Spleen (tissue), 11 donors: ENCODE results near the gene ZNF385D. TPM values are rescaled to one million over a fixed set of nuclear protein-coding genes. Genes with fewer than 3 reads are reported as not detected.

ENCODE experiments used
- DNase-seq: peaks from one replicate; pipeline ENCODE4 v3.0.0-alpha.2; 2020
- H3K27ac ChIP-seq, 8 donors: fragments of 200-600 bp; sonication (generic) in 7 of 8; 1 replicate in 4 of 8; 2 replicates in 4 of 8; pipeline versions ENCODE4 v1.5.0 to v1.8.0; 2016 to 2021; ENCODE audit warnings: inconsistent platforms in 4 of 8, mild to moderate bottlenecking in 4 of 8, moderate library complexity in 1 of 8
- H3K27me3 ChIP-seq, 7 donors: fragments of 200-600 bp; sonication (generic) in 6 of 7; replicated peaks in 1 of 7; 1 replicate in 4 of 7; 2 replicates in 3 of 7; pipeline versions ENCODE4 v1.5.0 to v1.8.0; 2016 to 2021; ENCODE audit warnings: inconsistent platforms in 3 of 7, mild to moderate bottlenecking in 1 of 7
- H3K36me3 ChIP-seq, 6 donors: fragments of 200-600 bp; sonication (generic) in 5 of 6; 1 replicate in 4 of 6; 2 replicates in 2 of 6; pipeline versions ENCODE4 v1.5.0 to v1.8.0; 2016 to 2021; ENCODE audit warnings: inconsistent platforms in 2 of 6
- H3K4me1 ChIP-seq, 6 donors: fragments of 200-600 bp; sonication (generic) in 5 of 6; 1 replicate in 3 of 6; 2 replicates in 3 of 6; pipeline versions ENCODE4 v1.5.0 to v1.8.0; 2016 to 2021; ENCODE audit warnings: inconsistent platforms in 3 of 6
- H3K4me3 ChIP-seq, 8 donors: fragments of 200-600 bp; sonication (generic) in 7 of 8; 1 replicate in 4 of 8; 2 replicates in 4 of 8; pipeline versions ENCODE4 v1.5.0 to v1.8.0; 2016 to 2021; ENCODE audit warnings: inconsistent platforms in 4 of 8, mild to moderate bottlenecking in 4 of 8, moderate library complexity in 2 of 8
- H3K9me3 ChIP-seq, 8 donors: fragments of 200-600 bp; sonication (generic) in 7 of 8; 1 replicate in 4 of 8; 2 replicates in 4 of 8; pipeline versions ENCODE4 v1.5.0 to v1.8.0; 2016 to 2021; ENCODE audit warnings: inconsistent platforms in 4 of 8
- CTCF ChIP-seq, 11 experiments: fragments of 200-600 bp in 7 of 11; fragments of 450-650 bp in 4 of 11; sonication (generic) in 4 of 11; IDR thresholded peaks in 8 of 11; conservative IDR thresholded peaks in 3 of 11; 1 replicate in 7 of 11; 2 replicates in 4 of 11; pipeline versions ENCODE4 v1.4.0 to v1.8.0; 2016 to 2021; ENCODE audit warnings: antibody characterized with exemption in 11 of 11, inconsistent platforms in 4 of 11, mild to moderate bottlenecking in 1 of 11
- POLR2A ChIP-seq, 3 donors: fragments of 450-650 bp; IDR thresholded peaks; one replicate each; pipeline ENCODE4 v1.5.1; 2017; ENCODE audit warnings: antibody characterized with exemption in 3 of 3, mild to moderate bottlenecking in 1 of 3
- POLR2AphosphoS5 ChIP-seq, 3 donors: sonication (generic); formaldehyde crosslinking; IDR thresholded peaks; one replicate each; pipeline ENCODE4 v1.5.1; 2017; ENCODE audit warnings: antibody characterized with exemption in 3 of 3
- WGBS, 5 donors: extraction: QIAGEN DNeasy Blood & Tissue Kit in 3 of 5; methylation state at CpG; one replicate each; pipeline versions ENCODE4 v1.1.5 to v1.1.7; 2013 to 2018; 5-methylcytosine and 5-hydroxymethylcytosine counted together
- intact Hi-C: fragments of 100-400 bp; cut with DNase I; formaldehyde crosslinking; loops from one replicate; pipeline ENCODE4 v1.15.0; 2023; ENCODE audit warnings: low total_unique reads
- polyA plus RNA-seq, 3 donors: library from polyadenylated mRNA; stranded (reverse); fragments of 200-250 nt; gene quantifications; one replicate each; pipeline ENCODE4 v1.2.1, GENCODE V29; 2013
- total RNA-seq, 7 donors: library from RNA; depleted of rRNA in 3 of 7; stranded (reverse); fragments of >200 nt in 3 of 7; fragmentation: NEBNext Ultra II Directional in 4 of 7; extraction: Animal tissue kit (Norgen Biotek cat#: 25700) in 4 of 7; gene quantifications; one replicate each; pipeline versions ENCODE4 v1.1.0 to v1.2.1, GENCODE V29; 2016 to 2021
- donor health status: healthy with polysubstance abuse.
- donor health status: DM: no; HTN: no; CAD: no; lungs with moderate emphysema.
- donor health status: DM: no; HTN: no; CAD: no.
- donor health status: Bipolar disorder and iron deficiency.
- donor health status: healthy.
- donor health status: DM: no; HTN: no; CAD: no.
- donor health status: DM: yes; HTN: yes; CAD: no.

The ZNF385D gene
- total and polyA plus RNA-seq, 10 donors: 0.05 to 3.2 (median 0.70) TPM

- Histone ChIP-seq H3K4me3 (no peak overlapping the region), H3K4me1 (peaks cover 0 to 7% (median 5%) of the 10 kb centered on the region in 6 donors), H3K36me3 (no peaks in the 10 kb centered on the region), H3K27me3 (peaks cover 0 to 15% (median 4%) of the 10 kb centered on the region in 7 donors), H3K27ac (no peak overlapping the region), H3K9me3 (no peaks in the 10 kb centered on the region)
- TF ChIP-seq POLR2AphosphoS5 (IDR thresholded peaks at IDR 0.05): no peak
- intact Hi-C loops: no loop called here
- 72 to 92% (median 85%) methylated on average over 1 of the region's 1 CpG for WGBS, 5 donors
- no peak for DNase-seq
Observed at GRCh38 chr3:21754839-21755238, 3.8 kb upstream of the ZNF385D start.

- Histone ChIP-seq H3K27ac (no peak overlapping the region), H3K27me3 (peaks cover 0 to 18% (median 4%) of the 10 kb centered on the region in 7 donors), H3K9me3 (no peaks in the 10 kb centered on the region), H3K4me3 (no peak overlapping the region), H3K36me3 (no peaks in the 10 kb centered on the region), H3K4me1 (peaks cover 0 to 10% (median 5%) of the 10 kb centered on the region in 6 donors)
- intact Hi-C loops: no loop called here
- 34 to 55% (median 49%) methylated on average over 3 of the region's 3 CpGs for WGBS, 5 donors
- no peak for TF ChIP-seq POLR2AphosphoS5 (IDR thresholded peaks at IDR 0.05)
- no peak for TF ChIP-seq POLR2A (IDR thresholded peaks at IDR 0.05)
- peak in 8 of 11 experiments; percentile 37 to 60 (median 54) for TF ChIP-seq CTCF (IDR thresholded peaks at IDR 0.05 in 8 of 11, conservative IDR thresholded peaks at IDR 0.05 in 3 of 11)
- no peak for DNase-seq
Observed at GRCh38 chr3:21752749-21753347, 1.8 kb upstream of the ZNF385D start.

DNA sequence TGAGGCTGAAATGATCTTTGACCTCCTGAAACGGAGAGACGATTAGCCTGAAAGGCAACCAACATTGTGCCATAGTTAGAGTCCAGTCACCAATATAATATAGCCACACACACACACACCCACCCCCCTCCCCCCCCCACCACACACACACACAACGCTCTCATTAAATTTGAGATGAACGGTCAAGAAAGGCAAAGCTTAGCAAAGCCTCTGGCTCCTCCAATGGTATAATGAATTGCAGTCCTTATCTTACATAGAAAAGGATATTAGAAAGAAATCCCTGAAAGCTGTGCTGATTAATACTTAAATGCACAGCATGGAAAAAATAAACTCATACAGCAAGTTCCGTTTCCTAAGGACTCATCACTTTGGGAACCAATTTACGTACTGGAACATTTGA is 876 bp upstream of the ZNF385D start:
- Histone ChIP-seq H3K4me1 (peaks cover 0 to 10% (median 5%) of the 10 kb centered on the region in 6 donors), H3K27me3 (peaks cover 0 to 18% (median 4%) of the 10 kb centered on the region in 7 donors), H3K4me3 (no peak overlapping the region), H3K27ac (no peak overlapping the region), H3K9me3 (no peaks in the 10 kb centered on the region), H3K36me3 (no peaks in the 10 kb centered on the region)
- 73 to 78% (median 78%) methylated on average over 5 to 6 of the region's 6 CpGs for WGBS, 5 donors
- DNase-seq: no peak
- TF ChIP-seq CTCF (IDR thresholded peaks at IDR 0.05 in 8 of 11, conservative IDR thresholded peaks at IDR 0.05 in 3 of 11) (no peak), POLR2A (IDR thresholded peaks at IDR 0.05) (no peak), POLR2AphosphoS5 (IDR thresholded peaks at IDR 0.05) (no peak)
- intact Hi-C loops: no loop called here

GRCh38 chr3:21750080-21750696 is 822 bp downstream of the ZNF385D start:
- Histone ChIP-seq H3K36me3 (no peaks in the 10 kb centered on the region), H3K27me3 (peaks cover 0 to 18% (median 4%) of the 10 kb centered on the region in 7 donors), H3K27ac (no peak overlapping the region), H3K4me3 (peak overlapping the region in 6 of 8 donors; percentile 10 to 62 (median 24)), H3K4me1 (peaks cover 0 to 10% (median 6%) of the 10 kb centered on the region in 6 donors), H3K9me3 (no peaks in the 10 kb centered on the region)
- intact Hi-C loops: no loop called here
- WGBS, 5 donors: 49 to 61% (median 54%) methylated on average over 8 of the region's 8 CpGs
- TF ChIP-seq POLR2A (IDR thresholded peaks at IDR 0.05) (no peak), POLR2AphosphoS5 (IDR thresholded peaks at IDR 0.05) (no peak), CTCF (IDR thresholded peaks at IDR 0.05 in 8 of 11, conservative IDR thresholded peaks at IDR 0.05 in 3 of 11) (no peak)
- DNase-seq: no peak
